ENCODE data around the gene AQP2.

Gene AQP2

DNA sequence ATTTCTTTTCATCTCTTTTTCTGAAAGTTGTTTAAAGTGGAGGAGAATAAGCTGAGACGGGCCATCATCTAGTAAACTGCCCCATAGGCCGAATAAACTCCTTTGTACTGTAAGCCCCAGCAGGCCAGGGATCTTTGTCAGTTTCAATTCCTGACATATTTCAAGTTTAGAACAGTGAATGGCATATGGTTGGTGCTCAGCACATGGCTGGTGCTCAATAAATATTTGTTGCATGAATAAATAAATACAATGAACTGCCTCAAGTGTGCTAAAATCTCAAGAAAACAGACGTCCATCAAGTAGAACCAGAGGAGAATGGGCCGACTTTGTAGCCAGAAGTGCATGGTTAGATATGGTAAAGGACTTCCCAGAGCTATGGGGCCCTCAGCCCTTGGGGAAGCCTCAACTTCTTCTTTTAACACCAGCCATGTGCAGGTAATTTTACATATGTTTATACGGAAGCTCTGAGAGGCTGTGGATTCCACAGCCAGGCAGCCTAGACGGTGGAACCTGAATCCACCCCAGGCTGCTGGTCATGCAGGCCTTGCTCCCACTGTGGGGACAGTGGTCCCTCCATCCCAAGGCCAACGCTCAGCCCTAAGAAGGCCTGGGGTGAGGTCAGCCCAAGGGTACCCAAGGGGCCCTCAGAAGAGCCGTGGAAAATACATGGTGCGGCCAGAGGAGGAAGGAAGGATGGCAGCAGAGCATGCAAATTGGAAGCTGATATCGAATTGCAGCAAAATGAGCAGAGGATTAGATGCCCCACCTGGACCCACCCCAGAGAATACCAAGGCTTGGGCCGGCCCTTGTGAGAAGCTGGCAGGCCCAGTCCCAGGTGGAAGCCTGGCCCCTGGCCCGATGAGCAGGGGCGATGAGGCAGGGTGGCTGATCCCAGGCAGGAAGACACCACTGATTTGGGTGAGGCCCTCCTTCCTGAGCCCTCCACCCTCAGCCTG is 8.7 kb upstream of the AQP2 start:
- no peak for DNase-seq (ENCODE audit: low read depth in 3 of 3)

DNA sequence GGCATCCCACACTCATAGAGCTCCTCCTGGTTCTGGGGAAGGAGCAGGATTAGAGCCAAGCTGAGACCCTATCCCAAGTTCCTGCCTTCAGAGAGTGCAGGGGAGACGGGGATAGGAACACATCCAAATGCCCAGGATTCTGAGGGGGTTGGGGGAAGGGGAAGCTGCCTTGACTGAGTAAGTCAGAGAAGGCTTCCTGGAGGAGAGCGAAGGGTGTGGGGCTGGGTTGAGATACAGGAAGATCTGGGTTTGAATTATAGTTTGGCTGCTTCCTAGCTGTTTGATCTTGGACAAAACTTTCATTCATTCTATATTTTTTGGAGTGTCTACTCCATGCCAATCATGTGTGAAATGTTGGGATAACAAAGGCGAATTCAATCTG is 8.0 kb upstream of the AQP2 start:
- DNase-seq (ENCODE audit: low read depth in 3 of 3) = no peak

DNA sequence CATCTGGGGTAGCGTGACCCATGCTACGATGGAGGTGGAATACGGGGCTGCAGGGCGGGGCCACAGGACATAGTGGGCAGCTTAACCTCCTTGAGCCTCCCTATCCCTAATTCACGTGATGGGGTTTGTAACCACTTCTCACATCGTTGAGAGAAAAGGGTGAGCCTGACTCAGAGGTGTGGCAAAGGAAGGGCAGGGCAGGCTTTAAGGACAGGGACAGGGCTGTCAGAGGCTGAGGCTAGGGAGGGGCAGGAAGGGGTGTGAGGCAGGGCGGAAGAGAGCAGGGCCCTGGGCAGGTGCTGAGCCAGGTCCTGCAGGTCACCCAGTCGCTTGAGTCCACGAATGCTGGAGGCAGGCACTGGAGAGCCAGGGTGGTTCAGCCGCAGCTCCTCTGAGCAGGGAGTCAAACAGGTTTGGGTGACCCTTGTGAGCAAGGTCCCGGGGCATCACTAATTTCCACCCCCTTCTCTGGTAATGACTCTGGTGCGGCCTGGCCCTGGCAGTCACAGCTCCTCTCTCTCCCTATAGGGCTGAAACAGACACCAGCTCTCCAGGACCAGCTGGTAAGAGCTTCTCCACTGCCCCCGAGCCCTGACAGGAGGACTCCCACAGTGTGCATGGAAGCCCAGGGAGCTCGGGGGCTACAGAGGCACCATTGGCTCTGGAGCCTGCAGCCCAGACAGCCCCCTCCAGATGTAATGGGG is 7.5 kb upstream of the AQP2 start:
- DNase-seq (ENCODE audit: low read depth in 3 of 3) = no peak

DNA sequence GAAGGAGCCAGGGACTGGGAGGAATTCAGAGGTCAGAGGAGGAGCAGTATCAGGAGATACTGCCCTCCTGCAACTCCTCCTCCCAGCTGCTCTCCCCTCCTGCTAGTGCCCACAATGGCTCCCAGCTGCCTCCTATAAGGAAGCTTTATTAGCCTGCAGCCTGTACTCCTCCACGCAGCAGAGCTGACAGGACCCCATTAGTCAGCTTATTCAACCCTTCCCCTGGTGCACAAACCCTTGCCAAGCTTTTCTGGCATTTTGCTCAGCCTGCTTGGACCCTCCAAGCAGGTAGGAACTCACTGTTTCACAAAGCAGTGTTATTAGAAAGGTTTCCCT is 6.9 kb upstream of the AQP2 start:
- no peak for DNase-seq (ENCODE audit: low read depth in 3 of 3)

DNA sequence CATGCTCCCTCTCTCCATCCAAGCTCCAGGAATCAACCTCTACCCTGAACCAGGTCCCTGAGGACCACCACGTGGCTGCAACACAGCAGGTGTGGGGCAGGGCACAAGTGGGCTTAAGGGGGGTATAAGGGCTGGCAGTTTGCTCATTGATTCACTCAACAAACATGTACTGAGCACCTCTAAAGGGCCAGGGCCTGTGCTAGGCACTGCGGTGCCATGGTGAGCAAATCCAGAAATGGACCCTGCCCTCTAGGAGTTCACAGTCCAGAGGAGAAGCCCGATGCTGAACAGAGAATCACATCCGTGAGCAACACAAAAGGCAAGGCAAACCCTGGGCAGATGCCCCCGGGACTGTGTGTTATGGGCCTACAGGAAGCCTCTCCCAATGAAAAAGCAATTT is 6.5 kb upstream of the AQP2 start:
- no peak for DNase-seq (ENCODE audit: low read depth in 3 of 3)

DNA sequence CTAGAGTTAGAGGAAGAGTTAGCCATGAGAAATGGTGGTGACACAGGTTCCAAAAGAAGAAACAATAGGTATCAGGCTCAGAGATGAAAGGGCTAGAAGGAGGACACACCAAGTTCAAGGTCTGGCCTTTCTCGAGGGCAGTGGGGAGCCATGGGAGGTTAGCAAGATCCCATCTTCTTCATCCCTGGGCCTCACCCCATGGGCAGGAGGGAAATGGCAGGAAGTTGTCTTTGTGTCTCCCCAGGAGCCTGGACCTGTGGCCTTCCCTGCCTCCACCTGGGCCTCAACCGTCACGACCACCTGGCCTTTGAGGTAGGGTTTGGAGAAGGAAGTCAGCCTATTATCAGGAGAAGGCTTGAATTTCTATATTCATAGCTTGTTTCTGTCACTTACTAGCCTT is 5.8 kb upstream of the AQP2 start:
- DNase-seq (ENCODE audit: low read depth in 3 of 3) = no peak

DNA sequence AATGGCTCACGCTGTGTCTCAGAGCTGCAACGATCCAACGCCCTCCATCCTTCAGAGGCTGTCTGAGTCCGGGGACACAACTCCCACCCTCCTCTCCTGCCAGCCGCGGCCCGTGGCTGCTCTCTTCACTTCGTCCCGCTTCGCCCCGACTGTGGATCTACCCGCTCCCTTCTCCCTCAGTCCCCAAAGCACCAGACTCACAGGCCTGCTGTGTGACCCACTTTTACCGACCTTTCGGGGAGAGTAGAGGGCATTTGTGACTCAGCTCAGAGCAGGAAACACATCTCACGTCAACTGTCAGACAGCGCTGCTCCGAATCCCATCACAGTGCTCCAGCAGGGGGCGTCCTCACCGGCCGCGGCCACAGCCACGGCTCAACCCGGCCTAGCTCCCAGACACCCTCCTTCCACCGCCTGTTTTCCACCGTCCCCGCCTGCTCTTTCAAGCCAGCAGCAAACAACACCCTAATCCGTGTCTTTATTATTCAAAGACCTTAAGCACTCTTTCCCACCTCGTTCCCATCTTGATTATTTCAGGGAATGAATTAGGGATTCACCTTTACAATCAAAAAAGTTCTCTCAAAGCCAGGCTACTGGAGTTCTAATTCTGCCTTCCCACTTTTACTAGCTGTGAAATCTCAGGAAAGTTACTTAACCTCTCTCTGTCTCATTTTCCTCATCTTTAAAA is 5.0 kb upstream of the AQP2 start:
- peak; percentile 82 to 89 (median 82) for DNase-seq (ENCODE audit: low read depth in 3 of 3)

DNA sequence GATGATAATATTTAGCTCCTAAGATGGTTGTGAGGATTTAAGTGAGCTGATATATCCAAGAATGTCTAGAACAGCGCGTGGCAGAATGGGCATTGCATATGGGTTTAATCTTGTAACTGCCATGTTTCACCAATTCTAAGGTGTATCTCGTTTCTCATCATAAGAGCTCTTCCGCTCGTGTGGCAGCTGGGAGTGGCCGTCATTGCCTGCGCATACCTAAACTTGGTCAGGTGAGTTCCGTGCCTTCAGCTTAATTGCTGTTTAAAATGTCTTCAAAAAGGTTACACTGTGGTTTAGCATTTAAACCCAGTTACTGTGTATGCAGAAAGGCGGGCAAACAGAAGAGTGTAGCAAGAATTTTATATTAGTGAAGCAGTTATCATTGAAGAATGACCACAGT is 4.5 kb upstream of the AQP2 start:
- DNase-seq (ENCODE audit: low read depth in 3 of 3) = no peak

DNA sequence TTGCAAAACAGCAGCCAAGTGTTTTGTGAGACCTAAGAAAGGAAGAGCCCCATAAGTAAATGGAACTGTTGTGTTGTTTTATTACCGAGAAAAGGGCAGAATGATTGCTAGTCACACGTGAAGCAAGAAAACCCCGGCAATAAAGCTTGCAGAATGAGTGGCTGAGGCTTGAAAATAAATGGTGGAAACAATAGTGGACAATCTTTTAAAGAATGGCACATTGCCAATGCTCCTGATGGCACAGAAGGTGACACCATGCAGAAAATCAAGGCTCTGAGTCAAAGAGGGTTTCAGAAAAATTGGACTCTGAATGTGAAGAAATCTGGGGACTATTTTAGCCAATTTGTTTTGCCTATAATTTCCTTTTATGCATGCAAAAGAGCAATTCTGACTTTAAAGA is 4.0 kb upstream of the AQP2 start:
- no peak for DNase-seq (ENCODE audit: low read depth in 3 of 3)

DNA sequence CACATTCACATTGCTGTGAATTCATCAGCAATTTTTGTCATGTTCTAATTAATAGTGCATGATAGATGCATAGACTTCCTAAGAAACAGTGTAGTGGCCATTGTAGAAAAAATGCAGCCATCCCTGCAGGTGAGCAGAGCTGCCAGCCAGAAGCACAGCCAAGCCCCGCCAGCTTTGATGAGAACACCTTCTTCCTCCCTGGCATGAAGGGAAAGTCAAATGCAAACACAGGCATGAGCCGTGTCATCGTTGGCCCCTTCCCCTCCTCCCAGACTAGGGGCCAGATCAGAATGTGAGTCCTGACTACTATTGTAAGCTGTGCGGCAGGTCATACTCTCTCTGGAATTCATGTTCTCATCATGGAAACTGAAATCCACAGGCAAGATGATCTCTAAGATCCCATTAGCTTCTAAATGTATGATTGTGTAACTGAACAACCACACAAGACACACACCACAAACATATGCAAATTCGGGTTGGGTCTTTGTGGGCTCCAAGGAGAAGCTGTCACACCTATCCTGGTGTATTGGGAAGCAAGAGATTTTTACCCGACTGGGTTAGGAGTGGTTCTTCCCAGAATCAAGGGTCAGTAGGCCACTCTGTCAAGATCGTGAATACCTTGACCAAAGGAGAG is 2.8 kb upstream of the AQP2 start:
- DNase-seq (ENCODE audit: low read depth in 3 of 3) = no peak

DNA sequence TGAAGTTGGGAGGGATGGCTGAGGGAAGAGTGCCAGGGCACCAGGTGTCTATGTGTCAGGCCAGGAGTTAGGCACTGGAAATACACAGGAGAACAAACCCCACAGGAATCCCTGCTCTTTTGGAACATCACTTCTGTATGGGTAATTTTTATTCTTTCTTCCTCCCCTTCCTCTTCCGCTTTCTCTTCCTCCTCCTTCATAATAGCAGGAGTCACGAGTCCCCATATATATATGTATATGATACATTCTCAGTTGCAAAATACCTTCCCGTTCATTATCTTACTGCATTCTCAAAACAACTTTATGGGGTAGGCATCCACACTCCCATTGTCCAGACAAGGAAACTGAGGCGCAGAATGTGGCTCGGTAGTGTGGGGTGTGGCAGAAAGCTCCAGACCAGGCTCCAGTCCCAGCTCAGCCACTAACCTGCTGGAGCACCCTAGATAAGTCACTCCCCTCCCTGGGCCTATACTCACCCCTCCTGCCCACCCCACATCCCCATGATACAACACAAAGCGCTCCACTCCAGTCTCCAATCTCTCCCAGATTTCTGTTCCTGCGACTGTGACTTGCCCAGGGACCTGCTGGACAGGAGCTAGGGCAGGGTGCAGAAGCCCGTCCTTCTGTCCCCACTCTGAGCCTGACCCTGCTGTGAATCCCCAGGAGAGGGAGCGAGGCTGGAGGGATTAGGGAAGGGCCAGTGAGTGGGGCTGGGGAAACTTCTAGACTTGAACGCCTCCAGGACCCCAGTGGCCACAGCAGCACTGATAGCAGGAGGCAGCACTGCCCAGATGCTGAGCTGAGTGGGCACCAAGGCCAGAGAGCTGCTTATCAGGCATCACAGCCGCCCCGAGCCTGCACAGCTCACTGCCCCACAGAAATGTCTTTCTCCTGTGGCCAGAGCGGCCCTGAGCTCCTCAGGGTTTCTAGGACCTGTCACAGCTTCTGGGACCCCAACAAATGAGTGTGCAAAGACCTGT is 1.4 kb upstream of the AQP2 start:
- DNase-seq (ENCODE audit: low read depth in 3 of 3) = no peak

DNA sequence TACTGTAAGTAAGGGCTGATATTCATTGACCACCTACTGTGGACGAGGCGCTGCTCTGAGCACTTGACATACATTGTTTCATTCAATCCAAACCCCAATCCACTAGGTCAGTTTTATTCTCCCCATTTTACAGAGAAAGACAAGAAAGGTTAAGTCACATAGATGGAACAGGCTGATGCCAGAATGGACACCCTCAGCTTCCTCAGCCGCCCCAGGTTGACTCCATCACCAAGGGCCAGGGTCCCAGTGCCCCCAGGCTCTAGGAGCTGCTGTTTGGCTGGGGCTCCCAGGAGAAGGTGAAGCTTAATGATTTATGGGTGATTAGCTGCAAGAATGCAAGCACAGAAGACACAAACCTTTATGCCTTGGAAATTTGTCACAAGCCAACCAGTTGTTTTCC is 671 bp upstream of the AQP2 start:
- no peak for DNase-seq (ENCODE audit: low read depth in 3 of 3)

DNA sequence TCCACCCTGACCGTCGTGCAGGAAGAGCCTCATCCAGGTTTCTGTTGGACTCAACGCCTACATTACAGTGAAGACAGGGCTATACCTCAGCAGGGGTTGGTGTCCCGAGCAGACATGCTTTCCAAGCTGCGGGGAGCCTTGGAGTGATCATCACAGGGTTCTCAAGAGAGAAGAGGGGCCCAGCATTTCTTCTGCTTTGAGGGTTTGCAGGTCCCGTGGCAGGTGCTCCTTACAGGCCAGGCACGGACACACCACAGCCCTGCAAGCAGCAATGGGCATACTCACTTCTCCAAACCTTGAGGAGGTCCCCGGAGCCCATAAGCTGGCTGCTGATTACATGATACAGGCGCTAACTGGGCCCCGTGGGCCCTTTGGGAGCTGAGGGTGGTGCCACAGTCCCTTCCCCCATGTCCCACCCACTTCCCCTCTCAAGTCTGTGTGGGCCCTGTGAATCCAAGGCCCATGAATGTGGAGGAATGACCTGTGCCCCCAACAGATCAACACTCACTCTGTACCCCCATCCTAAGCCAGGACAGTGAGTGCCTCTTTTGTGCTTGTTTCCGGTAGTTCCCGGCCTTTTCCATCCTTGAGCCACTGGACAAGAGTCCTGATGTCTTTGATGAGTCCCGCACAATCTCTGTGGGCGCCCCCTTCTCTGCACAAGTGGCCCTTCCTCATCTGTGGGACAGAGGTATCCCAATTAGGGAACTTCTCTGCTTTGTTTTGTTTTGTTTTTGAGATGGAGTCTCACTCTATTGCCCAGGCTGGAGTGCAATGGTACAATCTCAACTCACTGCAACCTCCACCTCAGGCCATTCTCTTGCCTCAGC is 1.1 kb downstream of the AQP2 start:
- DNase-seq (ENCODE audit: low read depth in 3 of 3) = no peak

DNA sequence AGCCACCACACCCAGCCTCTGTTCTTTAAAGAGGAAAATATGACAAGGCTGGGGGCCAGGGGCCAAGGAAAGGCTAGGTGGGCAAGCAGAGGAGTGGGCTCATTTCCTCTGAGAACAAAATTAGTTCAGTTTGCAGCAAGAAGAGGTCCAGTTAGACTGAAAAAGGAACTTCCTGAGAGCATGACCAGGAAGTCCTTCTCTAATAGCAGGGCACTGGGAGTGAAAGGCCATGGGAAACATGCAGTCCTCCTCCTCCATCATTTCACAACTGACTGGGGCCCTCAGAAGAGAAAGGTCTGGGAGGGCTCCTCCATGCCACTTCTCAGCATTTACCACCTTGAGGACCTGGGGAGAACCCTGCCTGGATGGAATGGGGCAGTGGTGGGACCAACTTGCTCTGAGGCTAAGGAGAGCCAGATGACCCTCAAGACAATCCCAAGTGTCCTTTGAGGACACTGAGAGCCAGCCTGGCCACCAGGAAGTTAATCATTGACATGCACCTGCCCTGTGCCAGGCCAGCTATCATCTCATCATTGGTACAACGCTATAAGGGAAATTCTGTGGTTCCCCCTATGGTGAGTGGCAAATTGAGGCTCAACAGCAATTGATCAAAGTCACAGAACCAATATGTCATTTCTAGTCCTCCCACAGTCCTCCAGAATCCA is 2.0 kb downstream of the AQP2 start:
- no peak for DNase-seq (ENCODE audit: low read depth in 3 of 3)

DNA sequence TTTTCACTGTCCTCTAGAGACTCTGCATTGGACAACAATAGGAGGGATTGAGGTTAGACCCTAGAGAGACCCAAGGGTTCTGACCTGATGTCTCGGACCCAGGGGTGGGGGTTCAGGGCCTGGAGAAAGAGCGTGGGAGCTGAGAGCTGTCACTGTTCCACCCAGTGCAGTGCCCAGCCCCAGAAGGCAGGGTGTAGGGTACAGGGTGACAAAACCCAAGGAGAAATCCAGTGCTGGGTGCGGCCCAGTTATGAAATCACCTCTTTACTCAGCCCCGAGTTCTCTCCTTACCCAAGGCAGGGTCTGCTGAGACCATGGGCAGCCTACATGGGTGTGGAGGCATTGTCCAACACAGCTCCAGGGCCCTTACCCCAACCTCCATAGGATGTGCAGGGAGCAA is 2.6 kb downstream of the AQP2 start:
- DNase-seq (ENCODE audit: low read depth in 3 of 3) = no peak

DNA sequence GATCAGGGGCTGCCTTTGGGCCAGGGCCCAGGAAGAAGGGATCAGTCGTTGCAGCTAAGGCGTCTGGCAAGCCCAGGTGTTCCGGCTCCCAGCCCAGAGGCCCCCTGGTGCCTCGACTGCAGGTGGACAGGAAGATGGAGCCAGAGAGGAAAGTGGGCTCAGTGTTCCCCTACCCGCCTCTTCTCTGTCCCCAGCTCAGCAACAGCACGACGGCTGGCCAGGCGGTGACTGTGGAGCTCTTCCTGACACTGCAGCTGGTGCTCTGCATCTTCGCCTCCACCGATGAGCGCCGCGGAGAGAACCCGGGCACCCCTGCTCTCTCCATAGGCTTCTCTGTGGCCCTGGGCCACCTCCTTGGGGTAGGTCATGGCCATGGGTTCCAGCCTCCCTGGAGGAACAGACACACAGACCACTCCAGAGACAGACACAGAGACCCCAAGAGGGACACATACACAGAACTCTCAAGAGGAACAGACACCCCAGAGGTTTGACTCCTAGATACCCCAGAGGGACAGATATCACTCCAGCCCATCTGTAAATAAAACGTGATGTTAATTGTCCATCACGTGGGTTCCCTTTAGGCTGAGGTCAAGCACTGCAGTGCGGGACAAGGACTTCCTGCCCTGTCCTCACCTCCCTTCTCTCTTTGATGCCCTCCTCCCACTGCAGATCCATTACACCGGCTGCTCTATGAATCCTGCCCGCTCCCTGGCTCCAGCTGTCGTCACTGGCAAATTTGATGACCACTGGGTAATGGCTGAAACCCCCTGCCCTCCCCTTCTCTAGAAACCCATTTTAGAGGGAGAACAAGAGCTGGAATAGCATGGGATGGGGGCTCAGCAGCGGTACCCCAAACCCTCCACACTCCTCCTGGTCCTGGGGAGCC is 3.7 kb downstream of the AQP2 start:
- no peak for DNase-seq (ENCODE audit: low read depth in 3 of 3)

DNA sequence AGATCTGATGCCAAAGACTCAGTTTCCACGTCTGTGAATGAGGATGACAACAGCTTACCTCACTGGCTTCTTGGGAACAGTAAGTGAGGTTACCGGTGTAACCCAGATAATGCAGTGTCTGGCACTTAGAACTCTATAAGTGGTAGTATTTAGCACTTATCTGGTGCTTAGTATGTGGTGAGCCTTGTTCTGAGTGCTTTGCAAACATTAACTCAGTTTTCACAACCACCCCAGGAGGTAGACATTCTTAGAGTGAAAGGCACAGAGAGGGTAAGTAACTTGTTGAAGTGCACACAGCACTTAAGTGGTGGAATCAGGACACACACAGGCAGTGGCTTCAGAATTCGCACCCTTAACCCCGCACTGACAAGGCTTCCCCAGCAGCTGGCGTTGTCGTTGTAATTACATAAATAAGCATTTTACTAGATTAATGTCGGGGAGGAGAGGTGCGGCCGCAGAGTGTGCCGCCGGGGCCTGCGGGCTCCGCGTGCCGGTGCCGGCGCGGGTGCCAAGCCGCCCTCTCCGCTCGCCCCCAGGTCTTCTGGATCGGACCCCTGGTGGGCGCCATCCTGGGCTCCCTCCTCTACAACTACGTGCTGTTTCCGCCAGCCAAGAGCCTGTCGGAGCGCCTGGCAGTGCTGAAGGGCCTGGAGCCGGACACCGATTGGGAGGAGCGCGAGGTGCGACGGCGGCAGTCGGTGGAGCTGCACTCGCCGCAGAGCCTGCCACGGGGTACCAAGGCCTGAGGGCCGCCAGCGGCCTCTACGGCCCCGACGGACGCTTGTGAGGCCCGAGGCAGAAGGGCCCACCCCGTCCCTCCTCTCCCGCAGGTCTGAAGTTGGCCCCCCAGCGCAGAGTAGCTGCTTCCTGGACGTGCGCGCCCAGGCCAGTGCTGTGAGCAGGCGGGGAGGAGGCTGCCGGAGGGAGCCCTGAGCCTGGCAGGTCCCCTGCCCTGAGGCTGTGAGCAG is 4.6 kb downstream of the AQP2 start:
- DNase-seq (ENCODE audit: low read depth in 3 of 3) = no peak
